GM23338 (cell line): Measurements from ENCODE around the gene COL15A1. TPM values are rescaled to one million over a fixed set of nuclear protein-coding genes. Genes with fewer than 3 reads are reported as not detected.

Experiments
- ATAC-seq: fragments of 200-7000 bp; cut with Tn5 transposase; 3 replicates; pipeline ENCODE4 v1.9.1; 2020
- DNase-seq: peaks from one replicate; pipeline ENCODE4 v3.0.0-alpha.2; 2015; ENCODE audit warnings: low spot score
- H2AFZ ChIP-seq: fragments of 200-600 bp; sonication (generic); 2 replicates; pipeline ENCODE4 v1.8.0; 2016; ENCODE audit warnings: antibody characterized with exemption, mild to moderate bottlenecking, moderate library complexity
- H3F3A ChIP-seq: fragments of 200-600 bp; sonication (generic); replicated peaks from 2 replicates; pipeline ENCODE4 v1.8.0; 2017; ENCODE audit warnings: antibody characterized with exemption, mixed run types, low read depth
- H3K27ac ChIP-seq: fragments of 200-600 bp; sonication (generic); 2 replicates; pipeline ENCODE4 v1.6.1; 2016; ENCODE audit warnings: low read depth
- H3K27me3 ChIP-seq: fragments of 200-600 bp; sonication (generic); 2 replicates; pipeline ENCODE4 v1.8.0; 2016; ENCODE audit warnings: mild to moderate bottlenecking, mixed run types, moderate library complexity; ENCODE audit not compliant: insufficient read depth
- H3K36me3 ChIP-seq: fragments of 200-600 bp; sonication (generic); 2 replicates; pipeline ENCODE4 v1.8.0; 2016; ENCODE audit warnings: mild to moderate bottlenecking; ENCODE audit not compliant: insufficient read depth
- H3K4me1 ChIP-seq: fragments of 200-600 bp; sonication (generic); 2 replicates; pipeline ENCODE4 v1.8.0; 2016; ENCODE audit warnings: mild to moderate bottlenecking, moderate library complexity; ENCODE audit not compliant: insufficient read depth
- H3K4me2 ChIP-seq: fragments of 200-600 bp; sonication (generic); 2 replicates; pipeline ENCODE4 v1.7.1; 2017; ENCODE audit warnings: mixed run types
- H3K4me3 ChIP-seq: fragments of 200-600 bp; sonication (generic); 2 replicates; pipeline ENCODE4 v1.6.1; 2016; ENCODE audit warnings: mixed run types
- H3K79me2 ChIP-seq: fragments of 200-600 bp; sonication (generic); replicated peaks from 2 replicates; pipeline ENCODE4 v1.8.0; 2017; ENCODE audit warnings: mild to moderate bottlenecking; ENCODE audit not compliant: insufficient read depth
- H3K9me2 ChIP-seq: fragments of 200-600 bp; sonication (generic); 2 replicates; pipeline ENCODE4 v1.8.0; 2017; ENCODE audit not compliant: insufficient read depth
- H4K20me1 ChIP-seq: fragments of 200-600 bp; sonication (generic); replicated peaks from 2 replicates; pipeline ENCODE4 v1.8.0; 2017; ENCODE audit warnings: mild to moderate bottlenecking; ENCODE audit not compliant: insufficient read depth
- H3K27ac Mint-ChIP-seq: 2 replicates; pipeline ENCODE4 v1.8.0; 2020; ENCODE audit warnings: inconsistent platforms, mild to moderate bottlenecking, moderate library complexity, mixed read lengths
- H3K27me3 Mint-ChIP-seq: 3 replicates; pipeline ENCODE4 v1.8.0; 2022; ENCODE audit warnings: low read depth, mild to moderate bottlenecking, moderate library complexity, mixed read lengths, inconsistent platforms; ENCODE audit not compliant: insufficient read depth, poor library complexity
- H3K36me3 Mint-ChIP-seq: 3 replicates; pipeline ENCODE4 v1.8.0; 2021; ENCODE audit warnings: low read depth, mild to moderate bottlenecking, inconsistent platforms, moderate library complexity, mixed read lengths
- H3K4me1 Mint-ChIP-seq: 3 replicates; pipeline ENCODE4 v1.8.0; 2020; ENCODE audit warnings: mild to moderate bottlenecking, inconsistent platforms, mixed read lengths
- H3K4me3 Mint-ChIP-seq: 3 replicates; pipeline ENCODE4 v1.8.0; 2021; ENCODE audit warnings: moderate library complexity, mild to moderate bottlenecking, inconsistent platforms, mixed read lengths
- H3K9me3 Mint-ChIP-seq: 3 replicates; pipeline ENCODE4 v1.8.0; 2020; ENCODE audit warnings: moderate library complexity, mild to moderate bottlenecking, inconsistent platforms, mixed read lengths
- CREB1 ChIP-seq: fragments of 250-450 bp; sonication (Bioruptor Pico); IDR thresholded peaks from 2 replicates; pipeline ENCODE4 v1.5.0; 2020; ENCODE audit warnings: low read depth, mild to moderate bottlenecking, moderate library complexity
- CTCF ChIP-seq, 2 experiments: fragments of 200-600 bp in 1 of 2; sonication (generic) in 1 of 2; conservative IDR thresholded peaks; 2 replicates each; pipeline versions ENCODE4 v1.5.1 to v1.6.1; 2016 to 2017; ENCODE audit warnings: antibody characterized with exemption in 2 of 2, low read depth in 2 of 2, mild to moderate bottlenecking in 2 of 2, moderate library complexity in 1 of 2
- JUNB ChIP-seq: IDR thresholded peaks from one replicate; pipeline ENCODE4 v1.6.1; 2016; ENCODE audit warnings: antibody characterized with exemption; ENCODE audit not compliant: unreplicated experiment
- POLR2AphosphoS5 ChIP-seq: IDR thresholded peaks from 2 replicates; pipeline ENCODE4 v1.6.1; 2016; ENCODE audit warnings: antibody characterized with exemption, low read depth
- REST ChIP-seq: IDR thresholded peaks from one replicate; pipeline ENCODE4 v1.6.1; 2018; ENCODE audit warnings: antibody characterized with exemption; ENCODE audit not compliant: unreplicated experiment
- STAT1 ChIP-seq: IDR thresholded peaks from one replicate; pipeline ENCODE4 v1.6.1; 2016; ENCODE audit warnings: antibody characterized with exemption; ENCODE audit not compliant: unreplicated experiment
- ZNF114 ChIP-seq: fragments of 250-450 bp; sonication (Bioruptor Pico); IDR thresholded peaks from 2 replicates; pipeline ENCODE4 v1.5.0; 2020; ENCODE audit warnings: mild to moderate bottlenecking, moderate library complexity
- ZNF331 ChIP-seq: fragments of 250-450 bp; sonication (Bioruptor Pico); IDR thresholded peaks from 2 replicates; pipeline ENCODE4 v1.5.0; 2020; ENCODE audit warnings: low read depth, mild to moderate bottlenecking, moderate library complexity
- polyA plus RNA-seq: library from polyadenylated mRNA; unstranded; fragments of >200 nt; fragmentation: Nextera tagmentation; extraction: Ambion mirVana; gene quantifications from 2 replicates; pipeline ENCODE4 v1.2.1, GENCODE V29; 2016
- total RNA-seq: library from RNA; depleted of rRNA; stranded (reverse); fragments of >200 nt; shearing (Covaris generic); gene quantifications from 2 replicates; pipeline ENCODE4 v1.2.3, GENCODE V29; 2014
- TF ChIP-seq, protein P1 (sequence below): IDR thresholded peaks from 2 replicates; pipeline ENCODE4 v1.6.1; 2016; ENCODE audit warnings: antibody characterized with exemption

The COL15A1 gene
- total and polyA plus RNA-seq, 2 experiments from 2014 or later: 0.17 to 0.18 TPM

DNA sequence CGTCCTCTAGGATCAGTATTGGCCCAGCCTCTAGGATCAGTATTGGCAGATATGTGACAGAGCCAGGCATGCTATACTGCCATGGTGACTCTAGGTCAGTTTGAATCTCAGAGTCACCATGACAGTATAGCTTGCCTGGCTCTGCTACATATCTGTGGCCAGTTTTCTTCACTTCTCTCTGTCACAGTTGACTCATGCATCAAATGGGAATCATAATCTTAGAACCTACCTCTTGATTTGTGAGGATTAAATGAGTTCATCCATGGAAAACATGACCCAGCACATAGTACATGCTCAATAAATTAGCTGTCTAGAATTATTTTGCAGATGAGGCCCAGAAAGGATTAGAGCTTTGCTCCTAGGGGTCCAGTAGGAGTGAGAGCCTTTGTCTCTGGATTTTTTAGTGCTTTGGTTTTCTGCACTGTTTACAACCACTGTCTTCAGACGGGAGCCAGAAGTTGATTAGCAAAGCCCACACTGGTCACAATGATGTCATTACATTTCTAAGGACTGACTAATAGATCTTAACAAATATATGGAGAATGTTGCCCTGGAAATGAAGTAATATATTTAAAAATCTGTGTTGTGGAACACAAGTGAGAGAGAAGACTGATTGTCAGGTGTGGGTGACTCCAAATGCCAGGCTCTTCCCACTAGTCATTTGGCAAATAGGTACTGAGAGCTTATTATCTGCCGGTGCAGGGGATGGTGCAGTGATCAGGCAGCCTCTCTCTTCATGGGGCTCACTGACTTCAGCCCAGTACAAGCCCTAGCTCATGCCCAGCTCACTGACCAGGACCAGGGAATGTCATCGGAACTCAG lies 76.0 kb downstream of the COL15A1 start:
- TF ChIP-seq ZNF114 (no peak), POLR2AphosphoS5 (no peak), ZNF331 (CRISPR knock-in tag) (no peak), REST (no peak), STAT1 (no peak), CTCF (conservative IDR thresholded peaks at IDR 0.05; ENCODE audit: low read depth in 2 of 2) (no peak), JUNB (no peak), CREB1 (no peak)
- H3F3A ChIP-seq: no peaks in the 10 kb centered on the region
- no peaks in the 10 kb centered on the region; the same call in 2 of the 3 replicates for H3K36me3 Mint-ChIP-seq
- H3K36me3 ChIP-seq: no peaks in the 10 kb centered on the region
- no peak overlapping the region for H3K4me2 ChIP-seq
- ATAC-seq (no peak), DNase-seq (no peak)
- H3K27ac ChIP-seq: no peak overlapping the region
- H3K27me3 ChIP-seq: no peaks in the 10 kb centered on the region
- H3K4me3 ChIP-seq: no peak overlapping the region
- H3K4me1 Mint-ChIP-seq: no peaks in the 10 kb centered on the region
- peaks cover 9% of the 10 kb centered on the region for H3K27me3 Mint-ChIP-seq
- H3K4me1 ChIP-seq: no peaks in the 10 kb centered on the region
- H3K4me3 Mint-ChIP-seq: no peak overlapping the region
- H3K9me2 ChIP-seq: peaks cover 13% of the 10 kb centered on the region; the same call in 1 of the 2 replicates
- H2AFZ ChIP-seq: no peak overlapping the region
- H3K79me2 ChIP-seq: no peaks in the 10 kb centered on the region
- H4K20me1 ChIP-seq: no peaks in the 10 kb centered on the region
- H3K27ac Mint-ChIP-seq: no peak overlapping the region
- peaks cover 9% of the 10 kb centered on the region; the same call in 2 of the 3 replicates for H3K9me3 Mint-ChIP-seq

GRCh38 chr9:99020786-99021436 lies 77.2 kb downstream of the COL15A1 start:
- H3K9me2 ChIP-seq: peaks cover 17% of the 10 kb centered on the region; the same call in 1 of the 2 replicates
- no peaks in the 10 kb centered on the region for H3K27me3 ChIP-seq
- TF ChIP-seq JUNB (no peak), POLR2AphosphoS5 (no peak)
- TF ChIP-seq, protein P1, sequence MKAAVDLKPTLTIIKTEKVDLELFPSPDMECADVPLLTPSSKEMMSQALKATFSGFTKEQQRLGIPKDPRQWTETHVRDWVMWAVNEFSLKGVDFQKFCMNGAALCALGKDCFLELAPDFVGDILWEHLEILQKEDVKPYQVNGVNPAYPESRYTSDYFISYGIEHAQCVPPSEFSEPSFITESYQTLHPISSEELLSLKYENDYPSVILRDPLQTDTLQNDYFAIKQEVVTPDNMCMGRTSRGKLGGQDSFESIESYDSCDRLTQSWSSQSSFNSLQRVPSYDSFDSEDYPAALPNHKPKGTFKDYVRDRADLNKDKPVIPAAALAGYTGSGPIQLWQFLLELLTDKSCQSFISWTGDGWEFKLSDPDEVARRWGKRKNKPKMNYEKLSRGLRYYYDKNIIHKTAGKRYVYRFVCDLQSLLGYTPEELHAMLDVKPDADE: no peak
- Mint-ChIP-seq H3K4me1 (no peaks in the 10 kb centered on the region), H3K4me3 (no peak overlapping the region), H3K9me3 (peaks cover 4% of the 10 kb centered on the region; the same call in 2 of the 3 replicates), H3K36me3 (no peaks in the 10 kb centered on the region; the same call in 2 of the 3 replicates), H3K27me3 (peaks cover 4% of the 10 kb centered on the region), H3K27ac (no peak overlapping the region)
- H2AFZ ChIP-seq: no peak overlapping the region
- no peak overlapping the region for H3K4me2 ChIP-seq
- H3K27ac ChIP-seq: no peak overlapping the region
- H3F3A ChIP-seq: no peaks in the 10 kb centered on the region
- H3K4me1 ChIP-seq: no peaks in the 10 kb centered on the region
- DNase-seq: no peak
- H4K20me1 ChIP-seq: no peaks in the 10 kb centered on the region
- H3K79me2 ChIP-seq: no peaks in the 10 kb centered on the region
- H3K36me3 ChIP-seq: no peaks in the 10 kb centered on the region
- ATAC-seq: no peak
- H3K4me3 ChIP-seq: no peak overlapping the region
